Bronchial epithelial cell (primary cell): ENCODE measurements around the gene CAPN11. TPM values are rescaled to one million over a fixed set of nuclear protein-coding genes. Genes with fewer than 3 reads are reported as not detected.
"Not testable (repeated sequence)": the region's sequence is repeated elsewhere in the genome, so short reads cannot be mapped to it uniquely, and the experiment has no call there.

Experiments
- DNase-seq: peaks from one replicate; pipeline ENCODE4 v3.0.0-alpha.2; 2010; ENCODE audit warnings: low read depth
- FAIRE-seq: peaks from 2 replicates; lab custom pipeline; 2011; peaks lifted over from hg19 to GRCh38; lab: Jason Lieb, UNC
- H3K27me3 ChIP-seq: 2 replicates; pipeline ENCODE4 v1.5.1; 2011; ENCODE audit warnings: low read length; ENCODE audit not compliant: control insufficient read depth, insufficient read depth
- H3K36me3 ChIP-seq: 2 replicates; pipeline ENCODE4 v1.5.1; 2011; ENCODE audit warnings: low read length; ENCODE audit not compliant: control insufficient read depth, insufficient read depth
- H3K4me3 ChIP-seq: 2 replicates; pipeline ENCODE4 v1.5.1; 2011; ENCODE audit warnings: mild to moderate bottlenecking, low read depth, low read length, control low read depth
- CTCF ChIP-seq: IDR thresholded peaks from 2 replicates; pipeline ENCODE4 v1.5.1; 2011; ENCODE audit warnings: mild to moderate bottlenecking, moderate library complexity, low read length, control low read depth, inconsistent platforms; ENCODE audit not compliant: insufficient read depth, severe bottlenecking
- total RNA-seq: library from RNA; depleted of rRNA; stranded (reverse); fragments of >200 nt; gene quantifications from 2 replicates; pipeline ENCODE4 v1.2.1, GENCODE V29; 2014

The CAPN11 gene
- total RNA-seq, 1 donor from 2014 or later: not detected

GRCh38 chr6:44178424-44179071 is 19.9 kb downstream of the CAPN11 start:
- no peak overlapping the region for H3K4me3 ChIP-seq
- no peaks in the 10 kb centered on the region for H3K36me3 ChIP-seq
- DNase-seq: no peak
- no peak for FAIRE-seq
- no peak for TF ChIP-seq CTCF
- H3K27me3 ChIP-seq: no peaks in the 10 kb centered on the region

GRCh38 chr6:44179072-44179536 is 20.5 kb downstream of the CAPN11 start:
- DNase-seq (peak; percentile 13), FAIRE-seq (no peak)
- H3K4me3 ChIP-seq: no peak overlapping the region
- H3K36me3 ChIP-seq: no peaks in the 10 kb centered on the region
- H3K27me3 ChIP-seq: no peaks in the 10 kb centered on the region
- TF ChIP-seq CTCF: no peak

GRCh38 chr6:44179648-44180047 is 21.0 kb downstream of the CAPN11 start:
- DNase-seq: no peak

GRCh38 chr6:44180406-44180805 is 21.8 kb downstream of the CAPN11 start:
- no peak overlapping the region for H3K4me3 ChIP-seq
- TF ChIP-seq CTCF: no peak
- no peaks in the 10 kb centered on the region for H3K36me3 ChIP-seq
- no peak for DNase-seq
- no peaks in the 10 kb centered on the region for H3K27me3 ChIP-seq
- no peak for FAIRE-seq

More at GRCh38 chr6:44179648-44180047, 21.0 kb downstream of the CAPN11 start:
- TF ChIP-seq CTCF: no peak
- Histone ChIP-seq H3K4me3 (no peak overlapping the region), H3K27me3 (no peaks in the 10 kb centered on the region), H3K36me3 (no peaks in the 10 kb centered on the region)
- FAIRE-seq: no peak

- Histone ChIP-seq H3K36me3 (no peaks in the 10 kb centered on the region), H3K27me3 (no peaks in the 10 kb centered on the region), H3K4me3 (no peak overlapping the region)
- TF ChIP-seq CTCF: no peak
- DNase-seq: no peak
- FAIRE-seq: no peak
These were observed 22.3 kb downstream of the CAPN11 start for GRCh38 chr6:44180886-44181285.

- not testable (repeated sequence) for FAIRE-seq, H3K4me3 ChIP-seq, DNase-seq, H3K27me3 ChIP-seq, H3K36me3 ChIP-seq
These were observed 23.2 kb downstream of the CAPN11 start for GRCh38 chr6:44181784-44182183.
